ENCODE results near the gene ZFHX3. TPM values are rescaled to one million over a fixed set of nuclear protein-coding genes. Genes with fewer than 3 reads are reported as not detected.

ZFHX3 gene
- total RNA-seq, 1 experiment from 2014 or later: 1.5 TPM

DNA sequence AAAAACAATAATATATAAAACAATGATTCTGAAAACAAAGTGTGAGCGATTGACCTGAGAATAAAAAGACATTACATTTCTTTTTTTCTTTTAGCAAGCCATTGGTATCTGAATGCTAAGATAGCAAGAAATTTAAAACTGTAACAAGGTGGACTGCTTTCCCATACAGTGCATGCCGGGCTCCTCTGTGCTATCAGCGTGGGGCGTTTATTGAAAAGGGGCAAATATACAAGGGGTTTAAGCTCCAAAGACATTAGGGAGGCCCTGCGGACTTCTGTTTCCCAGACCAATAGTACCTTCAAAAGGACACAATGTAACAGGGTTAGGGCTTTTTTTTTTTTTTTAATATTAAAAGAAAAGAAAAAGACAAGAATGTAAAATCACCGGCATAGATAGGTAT lies 261.3 kb downstream of the ZFHX3 start:
- peak overlapping the region; percentile 78 to 90 for H3K4me3 Mint-ChIP-seq
- H4K8ac ChIP-seq (replicated peaks; ENCODE audit: insufficient read length, low read depth, low read length): no peak overlapping the region
- H2AK5ac ChIP-seq (ENCODE audit: insufficient read length, low read length): no peak overlapping the region
- no peak overlapping the region for H2BK20ac ChIP-seq (ENCODE audit: low read depth, low read length, poor library complexity, severe bottlenecking)
- no peak for DNase-seq
- no peak overlapping the region for H3K23ac ChIP-seq (ENCODE audit: insufficient read length, low read depth, low read length)
- H3K27me3 ChIP-seq (ENCODE audit: insufficient read depth, low read length): no peaks in the 10 kb centered on the region
- H2BK120ac ChIP-seq (ENCODE audit: low read depth, low read length, poor library complexity, severe bottlenecking): no peak overlapping the region
- H3K36me3 Mint-ChIP-seq (ENCODE audit: insufficient read depth in 1 of 3, low read depth in 3 of 3): peaks cover 0 to 9% (median 0%) of the 10 kb centered on the region in 3 experiments; a peak in 2 of 7 replicates
- H3T11ph ChIP-seq (ENCODE audit: low read length): no peak overlapping the region
- H4K20me1 ChIP-seq (ENCODE audit: control insufficient read depth, insufficient read depth, insufficient read length): no peaks in the 10 kb centered on the region
- H3K56ac ChIP-seq (ENCODE audit: insufficient read length, low read depth, low read length): no peak overlapping the region
- H3K27ac ChIP-seq (ENCODE audit: insufficient read length, low read depth, low read length): no peak overlapping the region
- no peaks in the 10 kb centered on the region for H3K79me2 ChIP-seq (ENCODE audit: insufficient read depth, low read length)
- no peak overlapping the region for H2BK12ac ChIP-seq (ENCODE audit: insufficient read length, low read depth, low read length)
- peaks cover 12% of the 10 kb centered on the region for H3K23me2 ChIP-seq (ENCODE audit: insufficient read length, low read depth, low read length, poor library complexity, severe bottlenecking)
- peaks cover 33 to 34% of the 10 kb centered on the region in 2 experiments for H3K4me1 Mint-ChIP-seq
- H2BK5ac ChIP-seq (ENCODE audit: insufficient read length, low read length): no peak overlapping the region
- no peak overlapping the region for H3K14ac ChIP-seq (ENCODE audit: insufficient read depth, low read length)
- H3K27ac Mint-ChIP-seq: no peak overlapping the region
- H3K4me1 ChIP-seq (ENCODE audit: insufficient read depth, low read length): 0 out of 2 replicates have a peak, but pooled peaks cover 3% of the 10 kb centered on the region
- no peak overlapping the region for H3K4me2 ChIP-seq (ENCODE audit: insufficient read depth, insufficient read length, low read length)
- no peak overlapping the region for H4K91ac ChIP-seq (ENCODE audit: insufficient read length, low read depth, low read length)
- H3K9me3 Mint-ChIP-seq: peaks cover 0 to 3% of the 10 kb centered on the region in 2 experiments; a peak in 2 of 5 replicates
- H3K4ac ChIP-seq (ENCODE audit: low read depth, low read length): no peak overlapping the region
- peaks cover 33% of the 10 kb centered on the region for H3K27me3 Mint-ChIP-seq (ENCODE audit: low read depth)
- H3K18ac ChIP-seq (ENCODE audit: insufficient read length, low read depth, low read length): no peak overlapping the region
- no CpG with 5 or more reads among the region's 6 CpGs for WGBS (ENCODE audit: extremely low coverage, insufficient read length, low lambda C conversion rate)
- no peak overlapping the region for H2AFZ ChIP-seq (ENCODE audit: low read length)
- H3K9ac ChIP-seq (ENCODE audit: extremely low read depth, insufficient read length, low read length): no peak overlapping the region
- no peak overlapping the region for H4K5ac ChIP-seq (ENCODE audit: insufficient read length, low read depth, low read length)
- no peak overlapping the region for H2BK15ac ChIP-seq (ENCODE audit: low read depth, low read length)
- no peaks in the 10 kb centered on the region for H3K9me3 ChIP-seq (ENCODE audit: control insufficient read depth, low read depth, low read length)
- H3K79me1 ChIP-seq (ENCODE audit: insufficient read depth, low read depth, low read length, poor library complexity, severe bottlenecking): no peaks in the 10 kb centered on the region
- TF ChIP-seq, protein P1, sequence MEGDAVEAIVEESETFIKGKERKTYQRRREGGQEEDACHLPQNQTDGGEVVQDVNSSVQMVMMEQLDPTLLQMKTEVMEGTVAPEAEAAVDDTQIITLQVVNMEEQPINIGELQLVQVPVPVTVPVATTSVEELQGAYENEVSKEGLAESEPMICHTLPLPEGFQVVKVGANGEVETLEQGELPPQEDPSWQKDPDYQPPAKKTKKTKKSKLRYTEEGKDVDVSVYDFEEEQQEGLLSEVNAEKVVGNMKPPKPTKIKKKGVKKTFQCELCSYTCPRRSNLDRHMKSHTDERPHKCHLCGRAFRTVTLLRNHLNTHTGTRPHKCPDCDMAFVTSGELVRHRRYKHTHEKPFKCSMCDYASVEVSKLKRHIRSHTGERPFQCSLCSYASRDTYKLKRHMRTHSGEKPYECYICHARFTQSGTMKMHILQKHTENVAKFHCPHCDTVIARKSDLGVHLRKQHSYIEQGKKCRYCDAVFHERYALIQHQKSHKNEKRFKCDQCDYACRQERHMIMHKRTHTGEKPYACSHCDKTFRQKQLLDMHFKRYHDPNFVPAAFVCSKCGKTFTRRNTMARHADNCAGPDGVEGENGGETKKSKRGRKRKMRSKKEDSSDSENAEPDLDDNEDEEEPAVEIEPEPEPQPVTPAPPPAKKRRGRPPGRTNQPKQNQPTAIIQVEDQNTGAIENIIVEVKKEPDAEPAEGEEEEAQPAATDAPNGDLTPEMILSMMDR (conservative IDR thresholded peaks at IDR 0.05): no peak

All from H9 (cell line).